ENCODE measurements around the gene CNKSR3.

The CNKSR3 gene

GRCh38 chr6:154468760-154469159 is 41.7 kb downstream of the CNKSR3 start:
- TF ChIP-seq ZBTB7A (IDR thresholded peaks at IDR 0.05; ENCODE audit: low read depth) (no peak), RAD21 (IDR thresholded peaks at IDR 0.05; ENCODE audit: low read depth) (no peak), USF1 (IDR thresholded peaks at IDR 0.05) (no peak), TEAD4 (IDR thresholded peaks at IDR 0.05) (no peak), REST (IDR thresholded peaks at IDR 0.05; ENCODE audit: low read depth) (no peak)

GRCh38 chr6:154466971-154467679 is 43.4 kb downstream of the CNKSR3 start:
- TF ChIP-seq REST (IDR thresholded peaks at IDR 0.05; ENCODE audit: low read depth) (no peak), TAF1 (IDR thresholded peaks at IDR 0.05; ENCODE audit: low read depth) (no peak), CEBPB (IDR thresholded peaks at IDR 0.05) (no peak), USF1 (IDR thresholded peaks at IDR 0.05) (no peak), FOXM1 (IDR thresholded peaks at IDR 0.05; ENCODE audit: borderline replicate concordance, low read depth) (no peak), TEAD4 (IDR thresholded peaks at IDR 0.05) (no peak), ZBTB7A (IDR thresholded peaks at IDR 0.05; ENCODE audit: low read depth) (no peak), RAD21 (IDR thresholded peaks at IDR 0.05; ENCODE audit: low read depth) (no peak), TCF12 (IDR thresholded peaks at IDR 0.05; ENCODE audit: low read depth) (no peak), YY1 (IDR thresholded peaks at IDR 0.05; ENCODE audit: low read depth) (no peak)

- TF ChIP-seq TEAD4 (IDR thresholded peaks at IDR 0.05) (no peak), ZBTB7A (IDR thresholded peaks at IDR 0.05; ENCODE audit: low read depth) (no peak), RAD21 (IDR thresholded peaks at IDR 0.05; ENCODE audit: low read depth) (no peak), CEBPB (IDR thresholded peaks at IDR 0.05) (no peak), MAX (IDR thresholded peaks at IDR 0.05) (no peak), NFIC (IDR thresholded peaks at IDR 0.05) (no peak)
Measured at GRCh38 chr6:154466139-154466538, 44.3 kb downstream of the CNKSR3 start.

GRCh38 chr6:154463573-154464419 is 46.7 kb downstream of the CNKSR3 start:
- TF ChIP-seq CEBPB (IDR thresholded peaks at IDR 0.05): no peak

- TF ChIP-seq USF1 (IDR thresholded peaks at IDR 0.05) (no peak), TEAD4 (IDR thresholded peaks at IDR 0.05) (no peak), YY1 (IDR thresholded peaks at IDR 0.05; ENCODE audit: low read depth) (no peak), EGR1 (IDR thresholded peaks at IDR 0.05) (no peak), FOXM1 (IDR thresholded peaks at IDR 0.05; ENCODE audit: borderline replicate concordance, low read depth) (no peak)
Measured at GRCh38 chr6:154462425-154462824, 48.1 kb downstream of the CNKSR3 start.

- TF ChIP-seq TEAD4 (IDR thresholded peaks at IDR 0.05): no peak
- no peak for TF ChIP-seq EP300 (IDR thresholded peaks at IDR 0.05; ENCODE audit: borderline replicate concordance)
- no peak for TF ChIP-seq EGR1 (IDR thresholded peaks at IDR 0.05)
- TF ChIP-seq YY1 (IDR thresholded peaks at IDR 0.05; ENCODE audit: low read depth): no peak
- no peak for TF ChIP-seq TCF12 (IDR thresholded peaks at IDR 0.05; ENCODE audit: low read depth)
- TF ChIP-seq USF1 (IDR thresholded peaks at IDR 0.05): no peak
- TF ChIP-seq CREB1 (IDR thresholded peaks at IDR 0.05; ENCODE audit: low read depth): no peak
- no peak for TF ChIP-seq RAD21 (IDR thresholded peaks at IDR 0.05; ENCODE audit: low read depth)
- TF ChIP-seq TAF1 (IDR thresholded peaks at IDR 0.05; ENCODE audit: low read depth): no peak
- no peak for TF ChIP-seq CEBPB (IDR thresholded peaks at IDR 0.05)
- no peak for TF ChIP-seq REST (IDR thresholded peaks at IDR 0.05; ENCODE audit: low read depth)
- TF ChIP-seq FOXM1 (IDR thresholded peaks at IDR 0.05; ENCODE audit: borderline replicate concordance, low read depth): no peak
- TF ChIP-seq MAX (IDR thresholded peaks at IDR 0.05): no peak
- TF ChIP-seq ZBTB7A (IDR thresholded peaks at IDR 0.05; ENCODE audit: low read depth): no peak
Measured at GRCh38 chr6:154461348-154461747, 49.1 kb downstream of the CNKSR3 start.
